ENCODE results near the gene HSPG2.
"Not testable (repeated sequence)": the region's sequence is repeated elsewhere in the genome, so short reads cannot be mapped to it uniquely, and the experiment has no call there.

HSPG2 gene

DNA sequence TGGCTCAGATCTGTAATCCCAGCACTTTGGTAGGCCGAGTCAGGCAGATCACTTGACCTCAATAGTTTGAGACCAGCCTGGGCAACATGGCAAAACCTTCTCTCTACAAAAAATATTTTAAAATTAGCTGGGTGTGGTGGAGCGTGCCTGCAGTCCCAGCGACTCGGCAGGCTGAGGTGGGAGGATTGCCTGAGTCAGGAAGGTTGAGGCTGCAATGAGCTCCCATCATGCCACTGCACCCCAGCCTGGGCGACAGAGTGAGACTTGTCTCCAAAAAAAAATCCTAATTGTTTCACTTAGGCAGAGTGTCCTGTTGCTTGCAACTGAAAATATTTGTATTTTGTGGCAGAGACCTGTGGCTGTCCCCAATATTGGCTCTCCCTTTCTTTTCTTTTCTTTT is 32.0 kb upstream of the HSPG2 start:
- H3K27ac ChIP-seq; DNase-seq (ENCODE audit: low read depth, low spot score); H3K9me3 ChIP-seq (ENCODE audit: low read depth, low read length); H3K9ac ChIP-seq (ENCODE audit: insufficient read length); H3K36me3 ChIP-seq (ENCODE audit: insufficient read depth, low read length); H3K4me3 ChIP-seq: not testable (repeated sequence)

DNA sequence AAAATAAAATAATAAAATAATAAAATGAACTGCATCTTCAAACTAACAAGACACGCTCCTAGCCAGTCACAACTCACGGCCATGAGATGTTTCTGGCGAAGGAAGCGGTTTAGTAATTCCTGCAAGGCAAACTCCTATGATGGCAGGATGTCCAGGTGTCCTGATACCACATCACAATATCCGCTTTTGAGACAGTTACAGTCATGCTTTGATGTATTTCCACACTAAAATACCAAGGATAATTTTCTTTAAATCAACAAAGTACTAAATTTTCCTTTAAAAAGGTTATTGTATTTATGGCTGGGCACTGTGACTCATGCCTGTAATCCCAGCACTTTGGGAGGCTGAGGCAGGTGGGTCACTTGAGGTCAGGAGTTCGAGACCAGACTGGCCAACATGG is 30.1 kb upstream of the HSPG2 start:
- not testable (repeated sequence) for H3K27ac ChIP-seq; DNase-seq (ENCODE audit: low read depth, low spot score); H3K4me3 ChIP-seq; H3K9ac ChIP-seq (ENCODE audit: insufficient read length); H3K36me3 ChIP-seq (ENCODE audit: insufficient read depth, low read length); H3K9me3 ChIP-seq (ENCODE audit: low read depth, low read length)

DNA sequence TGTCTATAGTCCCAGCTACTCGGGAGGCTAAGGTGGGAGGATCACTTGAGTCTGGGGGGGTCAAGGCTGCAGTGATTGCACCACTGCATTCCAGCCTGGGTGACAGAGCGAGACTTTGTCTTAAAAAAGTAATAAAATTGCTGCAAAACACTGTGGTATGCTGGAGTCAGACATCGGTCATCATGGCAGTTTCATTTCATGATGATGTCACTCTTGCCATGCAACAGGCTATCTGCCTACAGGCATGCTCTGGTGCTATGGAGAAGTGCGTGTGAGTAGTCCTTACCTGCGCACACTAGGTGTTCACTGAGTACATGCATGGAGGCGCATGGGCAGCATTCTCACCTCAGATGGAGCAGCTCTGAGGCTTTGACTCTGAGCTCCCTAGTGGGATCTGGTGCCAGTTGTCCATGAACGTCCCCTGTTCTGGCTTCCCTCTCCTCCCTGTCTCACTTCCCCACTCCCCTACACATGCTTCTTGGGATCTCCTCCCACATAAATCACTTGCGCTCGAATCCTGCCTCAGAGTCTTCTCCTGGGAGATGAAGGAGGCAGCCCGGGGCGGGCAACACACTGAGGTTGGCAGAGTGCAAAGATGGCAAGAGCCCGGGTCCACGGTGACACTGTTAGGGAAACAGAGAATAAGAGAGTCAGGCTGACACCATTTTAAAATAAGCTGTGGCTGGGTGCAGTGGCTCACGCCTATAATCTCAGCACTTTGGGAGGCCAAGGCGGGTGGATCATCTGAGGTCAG is 29.3 kb upstream of the HSPG2 start:
- TF ChIP-seq FOXP2 (optimal IDR thresholded peaks at IDR 0.05; ENCODE audit: control extremely low read depth, extremely low read length, insufficient read depth) (no peak), POLR2AphosphoS5 (IDR thresholded peaks at IDR 0.05; ENCODE audit: borderline replicate concordance, low read depth, low read length) (no peak), EZH2 (IDR thresholded peaks at IDR 0.05) (no peak)
- Histone ChIP-seq H3K9ac (ENCODE audit: insufficient read length) (no peak overlapping the region), H3K36me3 (ENCODE audit: insufficient read depth, low read length) (no peaks in the 10 kb centered on the region), H3K9me3 (ENCODE audit: low read depth, low read length) (no peaks in the 10 kb centered on the region), H3K27ac (no peak overlapping the region), H3K4me3 (no peak overlapping the region)
- no peak for DNase-seq (ENCODE audit: low read depth, low spot score)

DNA sequence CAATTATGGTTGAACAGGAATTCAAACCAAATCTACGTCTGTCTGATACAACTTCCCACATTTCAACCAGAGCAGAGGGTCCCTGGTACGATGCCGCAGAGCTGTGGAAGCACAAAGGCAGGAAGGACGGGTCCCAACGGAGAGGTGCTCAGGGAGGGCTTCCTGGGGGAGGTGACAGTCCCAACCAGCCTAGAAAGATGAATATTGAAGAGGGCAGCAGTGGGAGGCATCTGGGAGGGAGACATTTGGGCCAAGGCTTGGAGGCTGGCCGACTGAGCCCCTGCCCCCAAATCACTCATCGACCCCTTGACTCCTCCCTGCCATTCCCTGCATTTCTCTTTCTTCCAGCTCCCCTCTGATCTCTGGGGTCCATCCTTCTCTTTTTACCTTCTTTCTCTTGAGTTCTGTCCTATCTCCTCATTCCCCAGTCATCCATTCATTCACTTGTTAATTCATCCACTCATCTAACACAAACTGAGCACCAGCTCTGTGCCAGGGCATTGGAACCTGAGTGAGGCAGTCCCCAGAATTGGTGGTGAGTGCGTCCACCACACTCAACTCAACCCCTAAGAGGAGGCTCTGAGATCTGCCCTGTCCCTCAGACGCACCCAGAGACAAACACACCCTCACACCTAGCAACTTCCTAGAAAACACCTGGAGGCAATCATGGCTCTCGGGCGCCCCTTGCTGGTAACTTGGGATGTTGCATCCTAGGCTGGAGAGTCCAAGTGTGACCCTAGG is 26.5 kb upstream of the HSPG2 start:
- H3K9me3 ChIP-seq (ENCODE audit: low read depth, low read length), result no peaks in the 10 kb centered on the region
- H3K4me3 ChIP-seq, result no peak overlapping the region
- no peaks in the 10 kb centered on the region for H3K36me3 ChIP-seq (ENCODE audit: insufficient read depth, low read length)
- TF ChIP-seq FOXP2 (optimal IDR thresholded peaks at IDR 0.05; ENCODE audit: control extremely low read depth, extremely low read length, insufficient read depth) (no peak), EZH2 (IDR thresholded peaks at IDR 0.05) (no peak), POLR2AphosphoS5 (IDR thresholded peaks at IDR 0.05; ENCODE audit: borderline replicate concordance, low read depth, low read length) (no peak)
- DNase-seq (ENCODE audit: low read depth, low spot score), result no peak
- no peak overlapping the region for H3K9ac ChIP-seq (ENCODE audit: insufficient read length)
- no peak overlapping the region for H3K27ac ChIP-seq

DNA sequence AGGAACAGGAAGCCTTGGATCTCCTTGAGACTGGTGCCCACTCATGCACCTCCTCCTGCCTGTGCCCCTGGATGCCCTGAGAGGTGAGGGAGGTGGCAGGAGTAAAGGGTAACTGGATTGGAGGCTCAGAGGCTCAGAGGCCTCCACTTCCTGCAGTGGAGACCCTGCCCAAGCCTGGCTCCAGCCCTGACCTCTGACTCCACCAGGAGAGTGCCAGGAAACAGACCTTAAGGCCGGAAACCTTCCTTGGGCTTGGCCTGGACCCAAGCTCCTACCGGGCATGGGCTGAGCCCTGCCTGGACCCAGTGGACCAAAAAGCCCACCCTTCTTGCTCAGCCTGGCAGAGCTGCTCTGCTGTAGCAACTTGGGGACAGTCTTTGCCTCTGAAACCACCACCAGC is 24.7 kb upstream of the HSPG2 start:
- no peaks in the 10 kb centered on the region for H3K9me3 ChIP-seq (ENCODE audit: low read depth, low read length)
- H3K4me3 ChIP-seq, result no peak overlapping the region
- TF ChIP-seq POLR2AphosphoS5 (IDR thresholded peaks at IDR 0.05; ENCODE audit: borderline replicate concordance, low read depth, low read length) (no peak), FOXP2 (optimal IDR thresholded peaks at IDR 0.05; ENCODE audit: control extremely low read depth, extremely low read length, insufficient read depth) (no peak), EZH2 (IDR thresholded peaks at IDR 0.05) (no peak)
- no peak overlapping the region for H3K9ac ChIP-seq (ENCODE audit: insufficient read length)
- no peak overlapping the region for H3K27ac ChIP-seq
- DNase-seq (ENCODE audit: low read depth, low spot score), result no peak
- no peaks in the 10 kb centered on the region for H3K36me3 ChIP-seq (ENCODE audit: insufficient read depth, low read length)

DNA sequence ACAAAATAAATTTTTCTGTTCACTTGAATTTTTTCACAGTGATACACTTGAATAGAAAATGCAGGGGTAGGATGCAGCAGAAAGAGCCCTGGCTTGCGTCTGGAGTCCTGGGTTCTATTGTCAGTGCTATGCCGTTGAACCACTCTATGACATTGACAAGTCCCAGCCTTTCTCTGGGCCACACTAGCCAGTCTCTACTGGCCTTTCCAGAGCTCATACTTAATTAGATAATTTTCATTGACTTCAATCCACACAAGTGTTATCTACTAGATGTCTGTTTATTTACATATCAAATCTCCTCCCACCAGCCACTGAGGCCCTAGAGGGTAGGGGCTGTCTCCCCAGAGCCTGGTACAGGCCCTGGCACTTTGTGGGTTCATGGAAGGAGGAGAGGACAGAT is 24.2 kb upstream of the HSPG2 start:
- no peak overlapping the region for H3K4me3 ChIP-seq
- no peak for DNase-seq (ENCODE audit: low read depth, low spot score)
- TF ChIP-seq POLR2AphosphoS5 (IDR thresholded peaks at IDR 0.05; ENCODE audit: borderline replicate concordance, low read depth, low read length) (no peak), EZH2 (IDR thresholded peaks at IDR 0.05) (no peak), FOXP2 (optimal IDR thresholded peaks at IDR 0.05; ENCODE audit: control extremely low read depth, extremely low read length, insufficient read depth) (no peak)
- H3K36me3 ChIP-seq (ENCODE audit: insufficient read depth, low read length), result no peaks in the 10 kb centered on the region
- H3K9ac ChIP-seq (ENCODE audit: insufficient read length), result no peak overlapping the region
- H3K9me3 ChIP-seq (ENCODE audit: low read depth, low read length), result no peaks in the 10 kb centered on the region
- H3K27ac ChIP-seq, result no peak overlapping the region

DNA sequence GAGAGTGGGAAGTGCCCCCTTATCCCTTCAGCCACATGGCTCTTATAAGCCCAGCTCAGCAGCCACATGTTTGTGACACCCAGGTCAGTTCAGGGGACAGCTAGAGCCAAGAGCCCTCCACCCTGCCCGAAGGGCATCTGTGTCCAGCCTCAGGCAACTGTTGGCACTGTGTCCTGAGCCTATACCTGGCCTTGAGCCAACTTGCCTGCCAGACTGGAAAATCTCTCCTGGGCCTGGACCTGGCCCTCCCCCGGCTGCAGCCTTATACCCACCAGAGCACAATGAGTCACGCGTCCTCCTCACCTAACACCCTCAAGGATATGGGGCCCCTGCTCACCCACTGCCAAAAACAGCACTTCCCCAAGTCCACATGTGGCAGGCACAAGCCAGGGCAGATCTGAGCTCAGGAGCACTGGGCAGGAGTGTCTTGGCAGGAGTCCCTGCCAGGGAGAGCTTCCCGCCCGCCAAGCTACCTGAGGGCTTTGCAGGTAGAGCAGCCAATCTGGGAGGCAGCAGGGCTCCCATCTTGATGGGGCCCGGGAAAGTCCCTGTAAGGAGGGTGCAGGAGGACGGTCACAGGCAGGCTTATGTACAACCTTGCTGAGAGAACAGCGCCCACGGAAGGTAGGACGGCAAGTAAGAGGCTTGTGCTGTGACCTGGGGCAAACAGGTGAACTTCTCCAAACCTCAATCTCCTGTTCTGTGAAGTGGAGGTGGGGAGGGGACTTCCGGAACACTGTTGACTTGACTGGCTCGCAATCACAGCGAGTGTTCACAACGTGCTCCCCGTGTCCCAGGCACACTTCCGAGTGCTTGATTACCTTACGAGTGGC is 19.8 kb upstream of the HSPG2 start:
- no peak for DNase-seq (ENCODE audit: low read depth, low spot score)

DNA sequence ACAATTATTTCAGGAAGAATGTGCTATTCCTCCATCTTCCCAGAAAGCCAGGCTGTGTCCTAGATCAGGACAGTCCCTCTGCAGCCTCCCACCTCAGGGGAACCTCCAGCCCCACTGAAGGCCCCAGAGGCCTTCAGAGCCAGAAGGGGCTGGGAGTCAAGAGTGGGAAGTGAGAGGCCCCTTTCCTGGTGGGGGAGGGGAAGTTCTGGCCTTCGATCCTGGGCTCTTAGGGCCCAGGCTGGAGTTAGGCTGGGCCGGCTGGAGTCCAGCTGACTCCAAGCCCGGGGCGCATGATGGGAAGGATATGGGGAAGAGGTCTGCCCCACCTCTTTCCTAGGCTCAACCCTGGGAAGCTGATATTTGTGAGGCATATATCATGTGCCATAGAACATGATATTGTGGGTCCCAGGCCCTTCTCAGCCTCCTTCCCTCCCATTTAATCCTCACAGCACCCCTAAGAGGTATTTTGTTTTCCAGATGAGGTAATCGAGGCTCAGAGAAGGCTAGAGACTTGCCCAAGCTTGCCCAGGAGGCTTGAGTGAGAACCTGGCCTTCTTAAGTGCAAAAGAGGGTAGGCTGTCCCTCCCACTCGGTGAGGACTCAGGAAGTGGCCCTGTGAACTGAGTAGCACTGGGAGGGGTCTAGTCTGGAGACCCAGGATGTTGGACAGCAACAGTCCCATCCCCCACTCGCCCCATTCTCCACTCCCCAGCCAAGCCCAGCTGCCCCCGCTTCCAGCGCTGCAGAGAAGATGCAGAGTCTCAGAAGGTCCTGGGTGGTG is 18.6 kb upstream of the HSPG2 start:
- no peak overlapping the region for H3K4me3 ChIP-seq
- no peaks in the 10 kb centered on the region for H3K9me3 ChIP-seq (ENCODE audit: low read depth, low read length)
- H3K9ac ChIP-seq (ENCODE audit: insufficient read length), result no peak overlapping the region
- H3K36me3 ChIP-seq (ENCODE audit: insufficient read depth, low read length), result no peaks in the 10 kb centered on the region
- no peak overlapping the region for H3K27ac ChIP-seq
- no peak for TF ChIP-seq EZH2 (IDR thresholded peaks at IDR 0.05)
- TF ChIP-seq POLR2AphosphoS5 (IDR thresholded peaks at IDR 0.05; ENCODE audit: borderline replicate concordance, low read depth, low read length), result no peak
- TF ChIP-seq FOXP2 (optimal IDR thresholded peaks at IDR 0.05; ENCODE audit: control extremely low read depth, extremely low read length, insufficient read depth), result no peak
- DNase-seq (ENCODE audit: low read depth, low spot score), result no peak

More for the DNA sequence above, 19.8 kb upstream of the HSPG2 start:
- Histone ChIP-seq H3K36me3 (ENCODE audit: insufficient read depth, low read length) (no peaks in the 10 kb centered on the region), H3K4me3 (no peak overlapping the region), H3K27ac (no peak overlapping the region), H3K9me3 (ENCODE audit: low read depth, low read length) (no peaks in the 10 kb centered on the region), H3K9ac (ENCODE audit: insufficient read length) (no peak overlapping the region)
- TF ChIP-seq POLR2AphosphoS5 (IDR thresholded peaks at IDR 0.05; ENCODE audit: borderline replicate concordance, low read depth, low read length), result no peak
- no peak for TF ChIP-seq FOXP2 (optimal IDR thresholded peaks at IDR 0.05; ENCODE audit: control extremely low read depth, extremely low read length, insufficient read depth)
- no peak for TF ChIP-seq EZH2 (IDR thresholded peaks at IDR 0.05)
